PC-9 (cell line): ENCODE data around the gene MYH4. TPM values are rescaled to one million over a fixed set of nuclear protein-coding genes. Genes with fewer than 3 reads are reported as not detected.

ENCODE experiments used
- BruUV-seq: library from RNA; stranded (reverse); fragments of 400-500 nt; replicated peaks from 2 replicates; lab custom pipeline; 2021; lab: Mats Ljungman, UMichigan
- CTCF ChIA-PET: fragments of 300-600 bp; sonication (Branson Sonifier 250); formaldehyde crosslinking; loops from one replicate; lab custom pipeline; 2022; ENCODE audit warnings: antibody characterized with exemption; lab: Charles Lee
- POLR2A ChIA-PET: fragments of 300-600 bp; sonication (Branson Sonifier 250); formaldehyde crosslinking; loops from one replicate; lab custom pipeline; 2022; ENCODE audit warnings: antibody characterized with exemption; ENCODE audit not compliant: unreplicated experiment; lab: Charles Lee
- DNase-seq, 2 experiments: peaks; one replicate each; pipeline versions ENCODE4 v3.0.0 to v3.0.0-alpha.2; 2015 to 2022; ENCODE audit warnings: mixed read lengths in 1 of 2
- H2AFZ ChIP-seq: fragments of 200-600 bp; sonication (generic); 2 replicates; pipeline ENCODE4 v1.8.1; 2017; ENCODE audit warnings: antibody characterized with exemption
- H3F3A ChIP-seq: fragments of 200-600 bp; sonication (generic); 2 replicates; pipeline ENCODE4 v1.8.1; 2017; ENCODE audit warnings: antibody characterized with exemption, mild to moderate bottlenecking, low read depth; ENCODE audit not compliant: insufficient read depth
- H3K27ac ChIP-seq: fragments of 200-600 bp; sonication (generic); 2 replicates; pipeline ENCODE4 v1.6.1; 2016; ENCODE audit warnings: mixed run types
- H3K27me3 ChIP-seq: fragments of 200-600 bp; sonication (generic); 2 replicates; pipeline ENCODE4 v1.6.1; 2016; ENCODE audit warnings: low read depth, mixed run types; ENCODE audit not compliant: insufficient read depth
- H3K36me3 ChIP-seq: fragments of 200-600 bp; sonication (generic); 2 replicates; pipeline ENCODE4 v1.6.1; 2016; ENCODE audit warnings: low read depth, mixed run types
- H3K4me1 ChIP-seq: fragments of 200-600 bp; sonication (generic); replicated peaks from 2 replicates; pipeline ENCODE4 v1.6.1; 2016; ENCODE audit warnings: mixed run types; ENCODE audit not compliant: insufficient read depth
- H3K4me2 ChIP-seq: fragments of 200-600 bp; sonication (generic); 2 replicates; pipeline ENCODE4 v1.6.1; 2017; ENCODE audit warnings: mixed run types
- H3K4me3 ChIP-seq: fragments of 200-600 bp; sonication (generic); 2 replicates; pipeline ENCODE4 v1.6.1; 2016; ENCODE audit warnings: mixed run types
- H3K79me2 ChIP-seq: fragments of 200-600 bp; sonication (generic); 2 replicates; pipeline ENCODE4 v1.6.1; 2017; ENCODE audit warnings: low read depth, mixed run types
- H3K9me2 ChIP-seq: fragments of 200-600 bp; sonication (generic); 2 replicates; pipeline ENCODE4 v1.8.1; 2017; ENCODE audit warnings: mild to moderate bottlenecking; ENCODE audit not compliant: insufficient read depth
- H3K9me3 ChIP-seq: fragments of 200-600 bp; sonication (generic); 2 replicates; pipeline ENCODE4 v1.8.1; 2016; ENCODE audit warnings: low read depth; ENCODE audit not compliant: insufficient read depth
- H4K20me1 ChIP-seq: fragments of 200-600 bp; sonication (generic); 2 replicates; pipeline ENCODE4 v1.8.1; 2017; ENCODE audit not compliant: insufficient read depth
- CTCF ChIP-seq: fragments of 200-600 bp; sonication (generic); conservative IDR thresholded peaks from 2 replicates; pipeline ENCODE4 v1.6.1; 2017; ENCODE audit warnings: mixed run types, antibody characterized with exemption, mild to moderate bottlenecking, moderate library complexity
- EZH2 ChIP-seq: fragments of 200-600 bp; sonication (generic); IDR thresholded peaks from 2 replicates; pipeline ENCODE4 v1.8.0; 2017; ENCODE audit warnings: antibody characterized with exemption, low read depth
- intact Hi-C: fragments of 100-400 bp; cut with micrococcal nuclease; formaldehyde crosslinking; loops from one replicate; pipeline ENCODE4 v1.10.0; 2022; ENCODE audit not compliant: unreplicated experiment
- total RNA-seq: library from RNA; stranded (reverse); gene quantifications from 2 replicates; pipeline ENCODE4 v1.2.3, GENCODE V29; 2021

MYH4 gene
- total RNA-seq, 1 experiment from 2014 or later, result not detected

GRCh38 chr17:10463402-10463801 lies 6.0 kb downstream of the MYH4 start:
- Histone ChIP-seq H3K9me2 (no peaks in the 10 kb centered on the region), H3F3A (no peaks in the 10 kb centered on the region), H3K4me1 (no peaks in the 10 kb centered on the region), H3K9me3 (no peaks in the 10 kb centered on the region; the same call in 1 of the 2 replicates), H2AFZ (no peak overlapping the region), H3K27me3 (no peaks in the 10 kb centered on the region), H3K79me2 (no peaks in the 10 kb centered on the region), H3K27ac (no peak overlapping the region), H3K4me2 (no peak overlapping the region), H4K20me1 (no peaks in the 10 kb centered on the region), H3K4me3 (no peak overlapping the region), H3K36me3 (no peaks in the 10 kb centered on the region)
- no peak for DNase-seq
- ChIA-PET POLR2A (no interaction called here), CTCF (no interaction called here)
- BruUV-seq, result no TSS peak
- intact Hi-C loops, result no loop called here
- TF ChIP-seq EZH2 (no peak), CTCF (no peak)

GRCh38 chr17:10460062-10460461 lies 9.3 kb downstream of the MYH4 start:
- TF ChIP-seq CTCF (no peak), EZH2 (no peak)
- no peak overlapping the region for H2AFZ ChIP-seq
- ChIA-PET CTCF (interaction anchor here (0.5 kb wide), 1 partner anchor 47 kb away, joined by 6 read pairs; no protein-coding TSS in a partner anchor), POLR2A (no interaction called here)
- H3K27ac ChIP-seq, result no peak overlapping the region
- no peaks in the 10 kb centered on the region for H3K36me3 ChIP-seq
- H3K4me2 ChIP-seq, result no peak overlapping the region
- H3K4me1 ChIP-seq, result no peaks in the 10 kb centered on the region
- no peaks in the 10 kb centered on the region for H3K79me2 ChIP-seq
- no peaks in the 10 kb centered on the region for H3F3A ChIP-seq
- intact Hi-C loops, result no loop called here
- H4K20me1 ChIP-seq, result no peaks in the 10 kb centered on the region
- H3K4me3 ChIP-seq, result no peak overlapping the region
- no peaks in the 10 kb centered on the region; the same call in 1 of the 2 replicates for H3K9me3 ChIP-seq
- DNase-seq, result no peak
- H3K27me3 ChIP-seq, result no peaks in the 10 kb centered on the region
- no peaks in the 10 kb centered on the region for H3K9me2 ChIP-seq
- no TSS peak for BruUV-seq

- Histone ChIP-seq H3K9me2 (no peaks in the 10 kb centered on the region), H3K27ac (no peak overlapping the region), H3K36me3 (no peaks in the 10 kb centered on the region), H3F3A (no peaks in the 10 kb centered on the region), H2AFZ (no peak overlapping the region), H3K4me1 (no peaks in the 10 kb centered on the region), H3K4me3 (no peak overlapping the region), H4K20me1 (no peaks in the 10 kb centered on the region), H3K79me2 (no peaks in the 10 kb centered on the region), H3K4me2 (no peak overlapping the region), H3K9me3 (no peaks in the 10 kb centered on the region), H3K27me3 (no peaks in the 10 kb centered on the region)
- no TSS peak for BruUV-seq
- intact Hi-C loops, result no loop called here
- TF ChIP-seq EZH2, result no peak
- no peak for TF ChIP-seq CTCF
- ChIA-PET POLR2A (no interaction called here), CTCF (no interaction called here)
- DNase-seq, result no peak
Measured at GRCh38 chr17:10458701-10459100, 10.7 kb downstream of the MYH4 start.
